SIG-M5 (cell line): ENCODE results near the gene FKBP15.
"Not testable (repeated sequence)": the region's sequence is repeated elsewhere in the genome, so short reads cannot be mapped to it uniquely, and the experiment has no call there.

Experiments
- DNase-seq: peaks from one replicate; lab custom pipeline; 2025; lab: John Stamatoyannopoulos, UW

The FKBP15 gene, protein sequence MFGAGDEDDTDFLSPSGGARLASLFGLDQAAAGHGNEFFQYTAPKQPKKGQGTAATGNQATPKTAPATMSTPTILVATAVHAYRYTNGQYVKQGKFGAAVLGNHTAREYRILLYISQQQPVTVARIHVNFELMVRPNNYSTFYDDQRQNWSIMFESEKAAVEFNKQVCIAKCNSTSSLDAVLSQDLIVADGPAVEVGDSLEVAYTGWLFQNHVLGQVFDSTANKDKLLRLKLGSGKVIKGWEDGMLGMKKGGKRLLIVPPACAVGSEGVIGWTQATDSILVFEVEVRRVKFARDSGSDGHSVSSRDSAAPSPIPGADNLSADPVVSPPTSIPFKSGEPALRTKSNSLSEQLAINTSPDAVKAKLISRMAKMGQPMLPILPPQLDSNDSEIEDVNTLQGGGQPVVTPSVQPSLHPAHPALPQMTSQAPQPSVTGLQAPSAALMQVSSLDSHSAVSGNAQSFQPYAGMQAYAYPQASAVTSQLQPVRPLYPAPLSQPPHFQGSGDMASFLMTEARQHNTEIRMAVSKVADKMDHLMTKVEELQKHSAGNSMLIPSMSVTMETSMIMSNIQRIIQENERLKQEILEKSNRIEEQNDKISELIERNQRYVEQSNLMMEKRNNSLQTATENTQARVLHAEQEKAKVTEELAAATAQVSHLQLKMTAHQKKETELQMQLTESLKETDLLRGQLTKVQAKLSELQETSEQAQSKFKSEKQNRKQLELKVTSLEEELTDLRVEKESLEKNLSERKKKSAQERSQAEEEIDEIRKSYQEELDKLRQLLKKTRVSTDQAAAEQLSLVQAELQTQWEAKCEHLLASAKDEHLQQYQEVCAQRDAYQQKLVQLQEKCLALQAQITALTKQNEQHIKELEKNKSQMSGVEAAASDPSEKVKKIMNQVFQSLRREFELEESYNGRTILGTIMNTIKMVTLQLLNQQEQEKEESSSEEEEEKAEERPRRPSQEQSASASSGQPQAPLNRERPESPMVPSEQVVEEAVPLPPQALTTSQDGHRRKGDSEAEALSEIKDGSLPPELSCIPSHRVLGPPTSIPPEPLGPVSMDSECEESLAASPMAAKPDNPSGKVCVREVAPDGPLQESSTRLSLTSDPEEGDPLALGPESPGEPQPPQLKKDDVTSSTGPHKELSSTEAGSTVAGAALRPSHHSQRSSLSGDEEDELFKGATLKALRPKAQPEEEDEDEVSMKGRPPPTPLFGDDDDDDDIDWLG

DNA sequence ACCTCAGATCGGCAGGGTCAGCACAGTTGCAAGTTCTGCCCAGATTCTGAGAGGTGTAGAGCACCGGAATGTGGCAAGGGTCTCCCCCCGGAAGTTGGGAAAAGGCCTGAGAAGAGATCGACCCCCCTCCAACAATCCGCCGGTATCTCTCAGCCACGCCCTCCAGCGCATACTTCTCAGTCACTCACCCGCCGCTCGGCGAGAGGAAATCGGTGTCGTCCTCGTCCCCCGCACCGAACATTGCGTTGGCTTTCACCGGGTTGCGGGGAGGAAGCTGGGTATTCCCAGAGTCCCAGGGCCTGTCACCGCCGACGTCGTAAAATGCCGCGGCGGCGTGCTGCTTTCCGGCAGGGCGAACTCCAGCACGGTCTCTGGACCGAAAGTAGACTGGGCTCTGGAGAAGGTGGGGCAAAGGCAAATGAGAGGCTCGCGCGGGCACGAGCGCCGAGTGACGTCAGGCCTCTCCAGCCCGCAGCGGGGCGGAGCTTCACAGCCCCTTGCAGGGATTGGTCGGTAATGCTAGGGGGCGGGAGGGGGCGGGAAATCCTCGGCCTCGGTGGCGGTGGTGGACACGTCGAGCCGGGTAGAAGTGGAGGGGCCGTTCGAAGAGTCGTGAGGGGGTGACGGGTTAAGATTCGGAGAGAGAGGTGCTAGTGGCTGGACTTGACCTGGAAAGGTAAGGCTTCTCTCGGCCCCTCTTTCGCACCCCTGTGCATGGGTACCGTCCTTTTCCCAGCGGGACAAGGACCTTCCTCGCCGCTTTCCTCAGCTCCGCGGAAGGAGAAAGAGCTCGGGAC lies at the start of gene FKBP15, which contains the start of gene SLC31A1:
Gene FKBP15, minus strand, starts transcription at position 275 of the 797 bp plus-strand sequence. Its CDS starts 34 bp downstream, at position 241.
Gene SLC31A1, plus strand, starts transcription at position 542 of the 797 bp plus-strand sequence. CDS start 34,605 bp downstream, outside the sequence.
- DNase-seq = peak; percentile 82

DNA sequence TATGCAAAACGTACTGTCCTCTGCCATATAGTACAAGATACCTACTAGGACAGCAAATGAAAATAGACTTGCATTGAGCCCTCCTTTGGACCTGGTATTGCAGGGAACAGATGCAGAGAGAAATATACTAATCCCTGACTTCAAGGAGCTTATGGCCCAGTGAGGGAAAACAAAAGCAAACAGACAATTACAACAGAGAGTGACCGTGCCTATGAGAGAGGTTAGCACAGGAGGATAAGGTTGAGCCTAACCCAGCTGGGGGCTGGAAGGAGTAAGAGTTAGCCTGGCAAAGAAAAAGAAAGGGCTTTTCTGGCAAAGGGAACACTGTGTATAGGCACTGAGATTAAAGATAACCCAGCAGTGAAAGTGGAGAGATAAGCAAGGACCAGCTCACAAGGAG lies 48.8 kb upstream of the FKBP15 start:
- DNase-seq = no peak

DNA sequence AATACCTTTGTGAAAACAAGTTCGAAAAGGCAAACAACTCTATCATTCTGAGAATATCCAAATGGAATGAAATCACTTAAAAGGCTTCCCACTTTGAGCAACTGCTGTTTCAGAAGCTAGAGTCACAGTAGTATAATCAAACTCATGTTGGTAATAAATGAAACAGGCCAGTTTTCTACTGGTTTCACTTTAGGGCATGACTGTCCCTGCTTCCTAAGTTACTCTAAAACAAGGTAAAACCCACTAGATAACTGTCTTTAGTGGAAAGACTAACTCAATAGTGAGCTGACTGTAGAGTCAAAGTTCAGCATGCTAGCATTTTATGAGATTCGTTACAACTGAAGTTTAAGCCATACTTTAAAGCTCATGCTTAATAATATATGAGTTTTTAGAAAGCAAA lies 48.3 kb upstream of the FKBP15 start:
- no peak for DNase-seq

DNA sequence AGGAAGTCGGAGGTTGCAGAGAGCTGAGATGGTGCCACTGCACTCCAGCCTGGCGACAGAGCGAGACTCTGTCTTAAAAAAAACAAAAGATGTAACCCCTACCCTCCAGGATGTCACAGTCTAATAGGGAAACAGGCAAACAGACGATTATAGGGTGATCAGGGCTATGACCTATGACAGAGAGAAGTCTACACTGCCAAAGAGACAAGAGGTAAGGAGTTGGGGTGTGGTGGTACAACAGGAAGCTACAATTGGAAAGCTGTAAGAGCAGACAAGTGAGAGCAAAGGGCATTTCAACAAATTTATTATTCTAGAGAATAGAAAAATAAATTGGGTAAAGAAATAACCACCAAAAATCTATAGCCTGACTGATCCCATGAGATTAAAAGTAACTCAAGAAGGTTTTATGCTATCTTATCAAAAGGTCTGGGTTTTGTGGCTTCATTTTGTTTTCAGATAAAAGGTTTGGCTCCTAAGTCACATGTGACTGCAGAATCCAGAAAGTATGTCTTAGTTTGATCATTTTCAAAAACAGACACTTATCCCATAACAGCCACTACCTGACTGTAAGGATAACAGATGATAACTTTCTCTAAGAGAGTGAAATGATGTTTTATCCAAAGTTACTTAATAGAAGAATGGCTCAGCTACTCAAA lies 47.0 kb upstream of the FKBP15 start:
- DNase-seq = no peak

DNA sequence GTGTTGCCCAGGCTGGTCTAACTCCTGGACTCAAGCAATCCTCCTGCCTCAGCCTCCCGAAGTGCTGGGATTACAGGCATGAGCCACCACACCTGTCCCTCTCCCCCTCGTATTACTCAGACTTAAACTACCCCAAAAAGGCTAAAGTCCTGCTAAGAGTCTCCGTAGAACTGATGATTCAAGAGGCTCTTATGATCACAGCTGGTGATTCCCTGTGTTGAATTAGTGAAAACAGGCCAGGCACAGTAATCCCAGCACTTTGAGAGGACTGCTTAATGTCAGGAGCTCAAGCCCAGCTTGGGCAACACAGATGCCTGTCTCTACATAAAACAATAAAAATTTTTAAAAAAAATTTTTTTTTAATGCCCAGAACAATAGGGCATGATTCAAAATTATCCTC lies 45.1 kb upstream of the FKBP15 start:
- DNase-seq = no peak

DNA sequence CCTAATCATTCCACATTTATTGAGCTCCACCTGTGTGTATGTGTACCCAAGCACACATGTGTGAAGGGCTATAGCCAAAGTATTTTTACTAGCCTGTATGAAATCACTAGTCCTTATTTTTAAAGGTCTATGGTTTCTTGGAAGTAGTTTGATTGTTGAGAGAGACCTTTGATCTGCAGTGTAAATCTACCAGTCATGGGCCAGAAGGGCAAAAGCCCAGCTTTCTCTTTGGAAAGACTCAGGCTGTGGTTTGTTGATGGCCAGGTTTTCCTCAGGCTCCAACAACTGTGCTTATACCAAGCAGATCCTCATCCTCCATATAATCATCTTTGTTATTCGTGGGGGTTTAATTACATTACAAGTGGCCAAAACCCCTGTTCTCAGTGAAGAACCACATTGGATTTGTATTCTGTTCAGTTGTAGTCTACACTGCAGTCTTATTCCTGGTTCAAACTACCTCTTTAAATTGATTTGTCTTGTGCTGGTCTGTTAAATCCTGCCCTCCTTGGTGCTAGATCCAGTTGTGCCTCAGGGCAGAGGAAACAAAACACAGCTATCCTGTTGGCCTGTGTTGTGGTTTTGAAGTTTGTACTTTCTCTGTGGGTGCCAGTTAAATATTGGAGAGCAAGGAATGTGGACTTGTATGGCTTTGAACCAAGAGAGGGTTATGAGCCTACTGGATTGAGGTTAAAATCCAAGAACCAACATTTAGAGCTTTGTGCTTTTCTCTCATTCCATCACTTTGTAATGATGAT lies 41.0 kb upstream of the FKBP15 start:
- DNase-seq = no peak

DNA sequence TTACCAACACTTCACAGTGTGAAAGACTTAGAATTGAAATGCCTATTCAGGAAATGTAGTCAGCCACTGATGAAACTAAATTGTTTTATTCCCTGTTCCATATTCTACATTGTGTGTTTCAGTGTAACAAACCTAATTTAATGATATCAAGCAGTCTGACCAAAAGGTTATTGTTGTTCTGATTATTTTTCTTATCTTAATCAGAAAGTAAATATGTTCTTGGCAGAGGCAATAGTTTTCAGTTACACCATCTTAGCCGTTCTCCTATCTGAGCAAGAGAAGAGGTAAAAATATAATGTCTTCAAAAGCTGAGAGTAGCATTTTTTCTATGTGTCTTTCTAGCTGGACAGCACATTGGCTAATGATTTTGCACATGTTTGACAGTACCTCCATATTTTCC lies 37.2 kb upstream of the FKBP15 start:
- DNase-seq = no peak

DNA sequence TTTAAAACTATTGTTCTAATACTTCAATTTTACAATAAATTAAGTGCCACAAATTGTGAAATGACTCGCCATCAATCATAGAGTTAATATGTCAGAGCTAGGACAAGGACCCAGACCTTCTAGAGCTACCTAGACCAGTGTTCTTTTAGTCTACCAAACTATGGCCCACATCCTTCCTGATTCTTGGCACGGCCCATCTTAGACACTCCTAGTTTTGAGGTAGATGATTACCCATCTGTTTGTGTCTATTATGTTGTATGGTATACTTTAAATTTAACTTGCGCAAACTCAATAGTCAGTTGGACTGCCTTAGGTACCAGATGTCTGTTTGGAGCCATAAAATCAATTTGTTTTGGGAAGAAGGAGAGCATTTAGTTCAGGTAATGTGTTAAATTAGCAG lies 36.8 kb upstream of the FKBP15 start:
- no peak for DNase-seq

DNA sequence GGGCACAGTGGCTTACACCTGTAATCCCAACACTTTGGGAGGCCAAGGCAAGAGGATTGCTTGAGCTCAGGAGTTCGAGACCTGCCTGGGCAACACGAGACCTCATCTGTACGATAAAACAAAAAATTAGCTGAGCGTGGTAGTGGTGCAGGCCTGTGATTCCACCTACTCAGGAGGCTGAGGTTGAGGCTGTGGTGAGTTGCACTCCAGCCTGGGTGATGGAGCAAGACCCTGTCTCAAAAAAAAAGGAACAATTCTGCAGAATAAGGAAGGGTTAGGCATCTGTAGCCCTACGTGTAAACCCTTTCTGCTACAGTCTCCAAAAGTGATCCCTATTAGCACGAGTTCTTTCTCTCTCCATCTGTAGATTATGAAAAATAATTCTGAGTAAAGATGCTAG lies 34.4 kb upstream of the FKBP15 start:
- DNase-seq = no peak

DNA sequence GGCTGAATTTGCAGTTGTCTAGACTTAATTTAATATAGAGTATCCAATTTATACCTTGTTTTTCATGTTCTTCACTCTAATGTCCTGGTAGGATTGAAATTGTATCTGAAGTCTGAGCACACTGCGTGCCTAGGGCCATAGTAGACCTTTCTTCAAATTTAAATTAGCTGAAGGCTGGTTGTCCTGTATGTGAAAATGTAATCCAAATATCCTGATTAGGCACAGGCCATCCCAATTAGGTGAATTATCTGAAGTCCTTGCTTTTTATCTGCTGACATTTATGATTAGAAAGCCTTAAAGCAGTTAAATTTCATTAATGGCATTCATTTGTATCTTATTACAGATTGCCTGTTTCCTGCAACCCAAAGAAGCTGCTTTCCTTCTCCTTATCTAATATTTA lies 33.9 kb upstream of the FKBP15 start:
- DNase-seq = no peak

DNA sequence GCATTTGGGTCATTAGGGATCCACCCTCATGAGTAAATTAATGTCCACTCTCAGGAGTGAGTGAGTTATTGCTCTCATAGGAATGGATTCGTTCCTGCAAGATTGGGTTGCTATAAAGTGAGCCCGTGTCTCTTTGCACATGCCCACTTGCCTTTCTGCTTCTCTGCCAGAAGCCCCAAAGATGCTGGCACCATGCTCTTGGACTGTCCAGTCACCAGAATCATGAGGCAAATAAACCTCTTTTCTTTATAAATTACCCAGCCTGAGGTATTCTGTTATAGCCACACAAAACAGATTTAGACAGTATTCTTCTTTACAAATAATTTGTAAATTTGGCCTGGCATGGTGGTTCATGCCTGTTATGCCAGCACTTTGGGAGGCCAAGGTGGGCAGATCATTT lies 29.7 kb upstream of the FKBP15 start:
- DNase-seq = no peak

DNA sequence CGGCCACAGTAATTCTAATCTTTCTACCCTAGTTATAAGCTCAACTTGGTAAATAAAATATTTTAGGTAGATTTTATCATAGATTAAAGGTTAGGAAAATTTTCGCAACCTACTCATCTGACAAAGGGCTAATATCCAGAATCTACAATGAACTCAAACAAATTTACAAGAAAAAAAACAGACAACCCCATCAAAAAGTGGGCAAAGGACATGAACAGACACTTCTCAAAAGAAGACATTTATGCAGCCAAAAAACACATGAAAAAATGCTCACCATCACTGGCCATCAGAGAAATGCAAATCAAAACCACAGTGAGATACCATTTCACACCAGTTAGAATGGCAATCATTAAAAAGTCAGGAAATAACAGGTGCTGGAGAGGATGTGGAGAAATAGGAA lies 28.6 kb upstream of the FKBP15 start:
- DNase-seq = not testable (repeated sequence)

DNA sequence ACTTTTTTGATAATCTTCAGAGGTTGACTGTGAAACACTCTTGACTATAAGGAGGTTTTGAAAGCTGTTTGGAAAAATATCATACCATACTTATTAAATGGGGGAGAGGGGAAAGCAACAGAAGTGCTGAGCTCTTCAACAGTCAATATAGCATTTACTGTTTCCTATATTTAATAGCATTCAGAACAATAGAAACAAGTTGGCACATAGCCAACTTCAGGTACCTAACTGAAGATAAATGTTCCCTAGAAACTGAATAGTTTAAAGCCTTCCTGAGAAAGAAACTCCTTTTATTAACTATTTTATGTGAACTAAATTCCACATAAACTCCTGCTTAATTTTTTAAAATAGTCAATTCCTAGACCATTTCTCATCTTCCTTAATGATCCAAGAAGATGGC lies 26.6 kb upstream of the FKBP15 start:
- DNase-seq = no peak

DNA sequence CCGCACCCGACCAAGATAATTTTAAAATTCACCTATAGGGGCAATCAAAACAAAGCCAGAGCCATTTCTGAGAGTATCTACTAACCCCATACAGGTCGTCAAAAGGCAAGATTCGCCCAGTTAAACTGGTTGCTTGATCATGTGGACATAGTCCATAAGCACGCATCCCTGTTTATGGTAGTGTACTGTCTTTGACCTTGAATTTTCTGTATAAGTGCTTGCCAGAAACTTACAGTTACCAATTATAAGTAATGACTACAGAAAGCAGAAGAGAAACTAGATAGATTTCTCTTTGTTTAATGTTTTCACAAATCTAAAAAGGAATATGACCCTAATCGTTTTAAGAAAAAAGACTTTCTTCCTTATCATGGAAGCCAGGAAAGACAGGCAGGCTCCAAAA lies 25.9 kb upstream of the FKBP15 start:
- no peak for DNase-seq

DNA sequence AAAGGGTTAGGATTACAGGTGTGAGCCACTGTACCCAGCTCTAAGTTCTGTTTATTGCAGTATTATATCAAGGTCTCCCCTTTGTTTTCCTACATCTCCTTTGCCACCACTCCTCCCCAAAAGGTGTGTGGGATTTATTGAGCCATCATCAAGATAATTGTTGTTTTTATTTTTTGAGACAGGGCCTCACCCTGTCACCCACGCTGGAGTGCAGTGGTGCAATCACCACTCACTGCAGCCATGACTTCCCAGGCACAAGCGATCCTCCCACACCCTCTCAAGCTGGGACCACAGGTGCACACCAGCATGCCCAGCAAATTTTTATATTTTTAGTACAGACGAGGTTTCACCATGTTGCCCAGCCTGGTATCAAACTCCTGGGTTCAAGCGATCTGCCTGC lies 24.8 kb upstream of the FKBP15 start:
- DNase-seq = no peak

DNA sequence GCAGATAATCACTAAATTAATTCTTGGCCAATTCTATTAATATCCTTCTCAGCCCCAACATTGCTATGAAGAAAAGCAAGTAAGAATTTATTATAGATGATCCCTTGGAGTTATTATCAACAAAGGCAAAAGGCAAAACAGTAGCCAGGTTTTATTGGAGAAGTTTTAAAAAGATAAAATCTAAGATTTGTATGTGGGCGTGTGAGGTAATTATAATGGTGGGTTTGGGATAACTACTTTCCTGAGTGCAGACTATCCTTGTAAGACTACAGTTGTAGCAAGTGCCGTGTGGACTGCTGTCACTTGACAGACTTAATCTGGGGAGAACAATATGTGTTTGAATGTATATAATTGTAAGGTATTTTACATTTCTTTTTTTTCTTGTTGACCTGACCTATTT lies 23.5 kb upstream of the FKBP15 start:
- no peak for DNase-seq

DNA sequence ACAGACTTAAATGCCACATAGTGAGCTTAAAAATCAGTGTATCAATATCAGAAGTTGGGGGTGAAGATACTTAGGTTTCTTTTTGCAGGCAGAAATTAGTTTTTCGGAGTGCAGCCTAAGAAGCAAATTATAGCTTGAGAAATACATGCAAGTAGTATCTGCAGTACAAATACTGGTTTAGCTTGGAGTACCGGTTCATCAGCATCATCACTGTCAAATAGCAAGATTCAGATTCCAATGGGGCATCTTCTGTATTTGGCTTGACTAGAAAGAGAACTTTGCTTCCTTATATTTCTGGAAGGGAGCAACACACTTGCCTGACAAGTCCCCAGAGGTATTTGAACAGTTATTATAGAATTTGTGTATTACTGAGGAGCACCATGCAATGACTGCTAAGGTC lies 20.1 kb upstream of the FKBP15 start:
- no peak for DNase-seq

DNA sequence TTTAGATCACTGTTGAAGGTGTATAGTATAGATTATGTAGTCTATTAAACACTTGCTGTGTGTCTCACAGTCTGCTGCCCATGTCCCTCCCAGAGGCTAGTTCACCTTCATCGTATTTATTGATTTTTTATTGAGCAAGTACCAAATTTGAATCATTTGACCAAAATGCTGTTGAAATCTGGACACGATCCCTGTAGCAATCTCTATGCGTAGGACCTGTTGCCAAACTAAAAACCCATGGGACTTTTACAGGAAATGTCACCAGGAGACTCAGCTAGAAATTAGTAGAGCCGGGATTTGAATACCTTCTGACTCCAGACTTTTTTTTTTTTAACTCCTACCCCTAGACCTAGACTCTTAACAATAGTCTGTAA lies 17.8 kb upstream of the FKBP15 start:
- DNase-seq = no peak

DNA sequence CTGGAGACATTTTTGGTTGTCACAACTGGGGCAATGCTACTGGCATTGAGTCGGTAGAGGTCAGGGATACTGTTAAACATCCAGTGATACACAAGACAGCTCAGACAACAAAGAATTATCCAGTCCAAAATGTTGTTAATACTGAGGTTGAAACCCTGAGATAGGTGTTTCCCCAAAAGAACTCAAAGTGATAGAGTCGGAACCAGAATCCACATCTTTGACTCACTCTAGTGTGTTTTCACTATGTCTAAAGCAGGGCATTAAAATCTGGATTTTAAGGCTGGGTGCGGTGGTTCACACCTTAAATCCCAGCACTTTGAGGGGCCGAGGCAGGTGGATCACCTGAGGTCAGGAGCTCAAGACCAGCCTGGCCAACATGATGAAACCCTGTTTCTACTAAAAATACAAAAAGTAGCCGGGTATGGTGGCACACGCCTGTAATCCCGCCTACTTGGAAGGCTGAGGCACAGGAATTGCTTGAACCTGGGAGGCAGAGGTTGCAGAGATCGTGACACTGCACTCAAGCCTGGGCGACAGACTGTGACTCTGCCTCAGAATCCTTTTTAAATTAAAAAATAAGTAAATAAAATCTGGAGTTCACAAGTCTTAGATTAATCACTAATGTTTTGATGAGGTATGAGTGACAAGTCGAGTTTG lies 17.3 kb upstream of the FKBP15 start:
- DNase-seq = no peak

DNA sequence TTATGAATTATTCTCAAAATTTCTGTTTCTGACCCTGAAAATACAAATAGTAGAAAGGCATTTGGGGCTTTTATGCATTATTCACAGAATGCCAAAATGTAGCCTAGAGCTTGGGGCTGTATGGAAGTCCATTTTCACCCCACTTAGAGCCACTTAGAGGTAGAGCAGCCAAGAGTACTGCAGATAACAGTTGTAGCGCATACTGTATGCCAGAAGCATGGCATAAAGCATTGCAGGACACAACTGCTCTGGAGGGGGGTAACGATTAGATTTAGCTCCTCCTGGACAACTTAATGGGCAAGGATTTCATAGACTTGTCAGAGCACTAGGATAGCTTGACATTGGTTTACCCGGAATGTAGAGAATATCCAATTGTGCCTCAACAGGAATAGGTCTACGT lies 15.9 kb upstream of the FKBP15 start:
- no peak for DNase-seq
